Testis (tissue), 2 donors: ENCODE results near the gene ABCA13.

ENCODE experiments used
- CTCF ChIP-seq, 3 experiments: fragments of 450-650 bp in 2 of 3; fragments of 200-600 bp in 1 of 3; sonication (generic) in 1 of 3; IDR thresholded peaks; one replicate each; pipeline ENCODE4 v1.5.1; 2016 to 2019; ENCODE audit warnings: antibody characterized with exemption in 3 of 3, mild to moderate bottlenecking in 2 of 3, moderate library complexity in 1 of 3
- POLR2A ChIP-seq: fragments of 450-650 bp; IDR thresholded peaks from one replicate; pipeline ENCODE4 v1.6.1; 2017; ENCODE audit warnings: antibody characterized with exemption, mild to moderate bottlenecking, moderate library complexity

DNA sequence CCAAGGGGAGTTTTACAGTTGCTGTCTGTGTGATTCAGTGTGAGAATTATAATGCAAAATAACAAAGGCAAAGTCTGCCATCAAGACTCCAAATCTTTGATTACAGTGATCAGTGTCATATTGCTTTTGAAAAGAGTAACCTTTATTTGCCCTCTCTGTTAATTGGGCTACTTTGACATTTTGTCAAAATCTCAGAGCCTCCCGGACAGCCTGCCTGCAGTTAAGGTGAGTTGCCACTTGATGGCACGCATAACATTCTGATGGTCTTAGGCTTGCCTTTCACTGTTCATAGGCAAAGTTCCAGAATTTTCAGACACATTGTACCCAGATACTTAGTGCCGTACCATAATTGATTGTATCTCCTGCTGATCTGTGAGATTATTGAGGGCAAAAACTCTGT, 253.5 kb downstream of the ABCA13 start:
- peak in 2 of 3 experiments; percentile 46 to 69 for TF ChIP-seq CTCF (IDR thresholded peaks at IDR 0.05)
- TF ChIP-seq POLR2A = no peak
